GM23248 (cell line): ENCODE results near the gene RTCB.

Source experiments
- EZH2 ChIP-seq: fragments of 200-600 bp; sonication (generic); IDR thresholded peaks from 2 replicates; pipeline ENCODE4 v1.6.1; 2018; ENCODE audit warnings: antibody characterized with exemption, mild to moderate bottlenecking; ENCODE audit not compliant: insufficient read depth, poor library complexity, severe bottlenecking
- EZH2phosphoT487 ChIP-seq: fragments of 200-600 bp; sonication (generic); IDR thresholded peaks from 2 replicates; pipeline ENCODE4 v1.6.1; 2018; ENCODE audit warnings: antibody characterized with exemption, moderate library complexity, mild to moderate bottlenecking, low read depth; ENCODE audit not compliant: insufficient read depth

- TF ChIP-seq EZH2phosphoT487 = no peak
- no peak for TF ChIP-seq EZH2
Measured at GRCh38 chr22:32407312-32407711, 4.7 kb downstream of the RTCB start.
